WTC11 (cell line): Measurements from ENCODE around the gene ACBD7.

Source experiments
- CTCF ChIP-seq: fragments of 200-600 bp; IDR thresholded peaks from 2 replicates; pipeline ENCODE4 v1.8.0; 2022; ENCODE audit warnings: antibody characterized with exemption
- E2F1 ChIP-seq: sonication (generic); formaldehyde crosslinking; IDR thresholded peaks from 2 replicates; pipeline ENCODE4 v1.8.0; 2022; ENCODE audit warnings: mild to moderate bottlenecking, missing genetic modification reagents
- ESRRA ChIP-seq: sonication (generic); formaldehyde crosslinking; IDR thresholded peaks from 2 replicates; pipeline ENCODE4 v1.8.1; 2022; ENCODE audit warnings: mild to moderate bottlenecking, missing genetic modification reagents, borderline replicate concordance
- GABPB1 ChIP-seq: sonication (generic); formaldehyde crosslinking; IDR thresholded peaks from 2 replicates; pipeline ENCODE4 v1.8.1; 2023; ENCODE audit warnings: mild to moderate bottlenecking, missing genetic modification reagents
- NR3C1 ChIP-seq: sonication (generic); formaldehyde crosslinking; conservative IDR thresholded peaks from 2 replicates; pipeline ENCODE4 v1.8.1; 2023; ENCODE audit warnings: low read depth, mild to moderate bottlenecking, missing genetic modification reagents
- SMAD4 ChIP-seq: sonication (generic); formaldehyde crosslinking; IDR thresholded peaks from 2 replicates; pipeline ENCODE4 v1.8.0; 2022; ENCODE audit warnings: mild to moderate bottlenecking, missing genetic modification reagents
- TCF7 ChIP-seq: sonication (generic); formaldehyde crosslinking; IDR thresholded peaks from 2 replicates; pipeline ENCODE4 v1.8.0; 2022; ENCODE audit warnings: mild to moderate bottlenecking, low read depth, missing genetic modification reagents, moderate library complexity
- TEAD1 ChIP-seq: sonication (generic); formaldehyde crosslinking; IDR thresholded peaks from 2 replicates; pipeline ENCODE4 v1.8.0; 2022; ENCODE audit warnings: mild to moderate bottlenecking, missing genetic modification reagents
- TEAD4 ChIP-seq: sonication (generic); formaldehyde crosslinking; IDR thresholded peaks from 2 replicates; pipeline ENCODE4 v1.8.0; 2022; ENCODE audit warnings: mild to moderate bottlenecking, missing genetic modification reagents
- TP53 ChIP-seq: sonication (generic); formaldehyde crosslinking; IDR thresholded peaks from 2 replicates; pipeline ENCODE4 v1.8.1; 2023; ENCODE audit warnings: mild to moderate bottlenecking, missing genetic modification reagents
- USF2 ChIP-seq: sonication (generic); formaldehyde crosslinking; IDR thresholded peaks from 2 replicates; pipeline ENCODE4 v1.8.1; 2023; ENCODE audit warnings: mild to moderate bottlenecking, missing genetic modification reagents, moderate library complexity
- ZBTB21 ChIP-seq: sonication (generic); formaldehyde crosslinking; IDR thresholded peaks from 2 replicates; pipeline ENCODE4 v1.8.1; 2023; ENCODE audit warnings: mild to moderate bottlenecking, missing genetic modification reagents, borderline replicate concordance

- TF ChIP-seq USF2 (CRISPR knock-in tag) = no peak
- no peak for TF ChIP-seq CTCF
- TF ChIP-seq TP53 (CRISPR knock-in tag) = no peak
- TF ChIP-seq NR3C1 (CRISPR knock-in tag) = no peak
- no peak for TF ChIP-seq ZBTB21 (CRISPR knock-in tag)
- no peak for TF ChIP-seq TCF7
- no peak for TF ChIP-seq TEAD1 (CRISPR knock-in tag)
- TF ChIP-seq E2F1 = no peak
- TF ChIP-seq ESRRA (CRISPR knock-in tag) = no peak
- TF ChIP-seq TEAD4 = no peak
- no peak for TF ChIP-seq GABPB1
- no peak for TF ChIP-seq SMAD4 (CRISPR knock-in tag)
Measured at GRCh38 chr10:15068802-15069201, 19.8 kb downstream of the ACBD7 start.
